Measurements from ENCODE around the gene ANKRD66. TPM values are rescaled to one million over a fixed set of nuclear protein-coding genes. Genes with fewer than 3 reads are reported as not detected.

ANKRD66 gene
- total and polyA plus RNA-seq, 9 donors = 0.31 to 2.3 (median 0.79) TPM

GRCh38 chr6:46788791-46789190, 42.1 kb downstream of the ANKRD66 start:
- H3K4me1 ChIP-seq (ENCODE audit: control insufficient read depth, insufficient read depth, low read length) = no peaks in the 10 kb centered on the region
- H3K9me3 ChIP-seq (replicated peaks; ENCODE audit: control insufficient read depth, low read depth, low read length) = no peaks in the 10 kb centered on the region
- no peak overlapping the region for H3K27ac ChIP-seq (ENCODE audit: low read length)
- DNase-seq = no peak
- WGBS (ENCODE audit: insufficient coverage) = 71% methylated on average over 1 of the region's 3 CpGs
- no peak overlapping the region for H3K4me3 ChIP-seq (ENCODE audit: low read length)
- H3K36me3 ChIP-seq (ENCODE audit: control insufficient read depth, insufficient read depth, low read length) = no peaks in the 10 kb centered on the region
- H3K27me3 ChIP-seq (ENCODE audit: control insufficient read depth, insufficient read depth, low read length) = no peaks in the 10 kb centered on the region

- H3K36me3 ChIP-seq (ENCODE audit: control insufficient read depth, insufficient read depth, low read length) = no peaks in the 10 kb centered on the region
- H3K27ac ChIP-seq (ENCODE audit: low read length) = no peak overlapping the region
- no peaks in the 10 kb centered on the region for H3K4me1 ChIP-seq (ENCODE audit: control insufficient read depth, insufficient read depth, low read length)
- DNase-seq = no peak
- no peak overlapping the region for H3K4me3 ChIP-seq (ENCODE audit: low read length)
- H3K9me3 ChIP-seq (replicated peaks; ENCODE audit: control insufficient read depth, low read depth, low read length) = no peaks in the 10 kb centered on the region
- no peaks in the 10 kb centered on the region for H3K27me3 ChIP-seq (ENCODE audit: control insufficient read depth, insufficient read depth, low read length)
- WGBS (ENCODE audit: insufficient coverage) = no CpG with 5 or more reads among the region's 4 CpGs
Measured at GRCh38 chr6:46789434-46790354, 43.0 kb downstream of the ANKRD66 start.

- no peak overlapping the region for H3K4me3 ChIP-seq (ENCODE audit: low read length)
- H3K9me3 ChIP-seq (replicated peaks; ENCODE audit: control insufficient read depth, low read depth, low read length) = no peaks in the 10 kb centered on the region
- no peak overlapping the region for H3K27ac ChIP-seq (ENCODE audit: low read length)
- no peak for DNase-seq
- H3K36me3 ChIP-seq (ENCODE audit: control insufficient read depth, insufficient read depth, low read length) = no peaks in the 10 kb centered on the region
- no peaks in the 10 kb centered on the region for H3K27me3 ChIP-seq (ENCODE audit: control insufficient read depth, insufficient read depth, low read length)
- no peaks in the 10 kb centered on the region for H3K4me1 ChIP-seq (ENCODE audit: control insufficient read depth, insufficient read depth, low read length)
Measured at GRCh38 chr6:46790355-46790874, 43.7 kb downstream of the ANKRD66 start.

- Histone ChIP-seq H3K36me3 (ENCODE audit: control insufficient read depth, insufficient read depth, low read length) (no peaks in the 10 kb centered on the region), H3K4me1 (ENCODE audit: control insufficient read depth, insufficient read depth, low read length) (no peaks in the 10 kb centered on the region), H3K9me3 (replicated peaks; ENCODE audit: control insufficient read depth, low read depth, low read length) (no peaks in the 10 kb centered on the region), H3K27ac (ENCODE audit: low read length) (no peak overlapping the region), H3K27me3 (ENCODE audit: control insufficient read depth, insufficient read depth, low read length) (no peaks in the 10 kb centered on the region), H3K4me3 (ENCODE audit: low read length) (no peak overlapping the region)
- DNase-seq = no peak
- WGBS (ENCODE audit: insufficient coverage) = no CpG with 5 or more reads among the region's 1 CpG
Measured at GRCh38 chr6:46792635-46793034, 45.9 kb downstream of the ANKRD66 start.

- no peaks in the 10 kb centered on the region for H3K27me3 ChIP-seq (ENCODE audit: control insufficient read depth, insufficient read depth, low read length)
- H3K27ac ChIP-seq (ENCODE audit: low read length) = no peak within 1 kb of the TSS
- H3K4me3 ChIP-seq (ENCODE audit: low read length) = no peak within 1 kb of the TSS
- H3K9me3 ChIP-seq (replicated peaks; ENCODE audit: control insufficient read depth, low read depth, low read length) = no peaks in the 10 kb centered on the region
- H3K36me3 ChIP-seq (ENCODE audit: control insufficient read depth, insufficient read depth, low read length) = no peaks in the 10 kb centered on the region
- no peak for DNase-seq
- WGBS (ENCODE audit: insufficient coverage) = 88% methylated on average over 4 of the region's 8 CpGs
- H3K4me1 ChIP-seq (ENCODE audit: control insufficient read depth, insufficient read depth, low read length) = no peaks in the 10 kb centered on the region
Measured at GRCh38 chr6:46793138-46793537, 46.4 kb downstream of the ANKRD66 start, which contains the start of gene MEP1A. MEP1A (plus strand) TSS chr6:46793389; CDS start chr6:46793399, 10 bp downstream.

- H3K27me3 ChIP-seq (ENCODE audit: control insufficient read depth, insufficient read depth, low read length) = no peaks in the 10 kb centered on the region
- H3K9me3 ChIP-seq (replicated peaks; ENCODE audit: control insufficient read depth, low read depth, low read length) = no peaks in the 10 kb centered on the region
- no peaks in the 10 kb centered on the region for H3K36me3 ChIP-seq (ENCODE audit: control insufficient read depth, insufficient read depth, low read length)
- WGBS (ENCODE audit: insufficient coverage) = no CpG with 5 or more reads among the region's 3 CpGs
- no peak for DNase-seq
- no peak overlapping the region for H3K4me3 ChIP-seq (ENCODE audit: low read length)
- H3K4me1 ChIP-seq (ENCODE audit: control insufficient read depth, insufficient read depth, low read length) = no peaks in the 10 kb centered on the region
- no peak overlapping the region for H3K27ac ChIP-seq (ENCODE audit: low read length)
Measured at GRCh38 chr6:46794068-46794467, 47.3 kb downstream of the ANKRD66 start.

- Histone ChIP-seq H3K4me1 (ENCODE audit: control insufficient read depth, insufficient read depth, low read length) (no peaks in the 10 kb centered on the region), H3K36me3 (ENCODE audit: control insufficient read depth, insufficient read depth, low read length) (no peaks in the 10 kb centered on the region), H3K27ac (ENCODE audit: low read length) (no peak overlapping the region), H3K9me3 (replicated peaks; ENCODE audit: control insufficient read depth, low read depth, low read length) (no peaks in the 10 kb centered on the region), H3K27me3 (ENCODE audit: control insufficient read depth, insufficient read depth, low read length) (no peaks in the 10 kb centered on the region), H3K4me3 (ENCODE audit: low read length) (no peak overlapping the region)
- DNase-seq = no peak
- WGBS (ENCODE audit: insufficient coverage) = 77% methylated on average over 3 of the region's 3 CpGs
Measured at GRCh38 chr6:46795816-46796215, 49.1 kb downstream of the ANKRD66 start.

DNA sequence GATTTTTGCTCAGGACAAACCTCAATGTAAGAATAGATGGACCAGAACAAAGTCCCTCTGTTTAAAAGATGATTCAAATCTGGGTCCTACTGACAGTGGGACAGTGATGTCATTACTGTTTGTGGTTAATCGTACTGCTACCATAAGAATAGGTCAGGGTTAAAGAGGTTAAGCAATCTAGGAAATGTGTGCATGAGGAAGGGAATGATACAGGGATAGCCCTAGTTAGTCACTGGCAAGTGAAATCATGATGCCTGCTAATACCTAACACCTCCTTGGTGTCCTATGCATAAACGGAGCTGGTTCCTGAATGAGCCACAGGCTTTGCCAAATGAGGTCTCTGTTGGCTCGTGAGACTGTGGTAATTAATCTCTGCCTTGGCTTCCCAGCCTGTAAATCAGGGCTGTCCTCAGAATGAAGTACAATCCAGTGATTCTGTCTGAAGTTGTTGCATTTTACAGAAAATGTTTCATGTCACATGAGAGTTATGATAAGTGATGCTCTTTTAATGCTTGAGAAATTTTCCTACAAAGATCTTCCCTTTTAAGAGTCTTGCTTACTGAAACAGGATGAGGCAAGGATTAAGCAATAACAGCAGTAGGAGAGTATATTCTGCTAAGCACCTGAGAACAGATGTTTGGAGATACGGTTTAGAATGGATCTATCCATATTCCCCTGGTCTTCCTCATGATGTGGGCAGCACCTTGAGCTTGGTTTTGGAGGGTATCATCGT, 50.3 kb downstream of the ANKRD66 start:
- WGBS (ENCODE audit: insufficient coverage) = 33% methylated on average over 3 of the region's 5 CpGs
- Histone ChIP-seq H3K4me1 (ENCODE audit: control insufficient read depth, insufficient read depth, low read length) (no peaks in the 10 kb centered on the region), H3K36me3 (ENCODE audit: control insufficient read depth, insufficient read depth, low read length) (no peaks in the 10 kb centered on the region), H3K27ac (ENCODE audit: low read length) (no peak overlapping the region), H3K9me3 (replicated peaks; ENCODE audit: control insufficient read depth, low read depth, low read length) (no peaks in the 10 kb centered on the region), H3K27me3 (ENCODE audit: control insufficient read depth, insufficient read depth, low read length) (no peaks in the 10 kb centered on the region), H3K4me3 (ENCODE audit: low read length) (no peak overlapping the region)
- DNase-seq = no peak

GRCh38 chr6:46799657-46800056, 52.9 kb downstream of the ANKRD66 start:
- H3K27ac ChIP-seq (ENCODE audit: low read length) = no peak overlapping the region
- no peaks in the 10 kb centered on the region for H3K36me3 ChIP-seq (ENCODE audit: control insufficient read depth, insufficient read depth, low read length)
- WGBS (ENCODE audit: insufficient coverage) = no CpG with 5 or more reads among the region's 1 CpG
- no peaks in the 10 kb centered on the region for H3K27me3 ChIP-seq (ENCODE audit: control insufficient read depth, insufficient read depth, low read length)
- H3K9me3 ChIP-seq (replicated peaks; ENCODE audit: control insufficient read depth, low read depth, low read length) = no peaks in the 10 kb centered on the region
- no peaks in the 10 kb centered on the region for H3K4me1 ChIP-seq (ENCODE audit: control insufficient read depth, insufficient read depth, low read length)
- no peak overlapping the region for H3K4me3 ChIP-seq (ENCODE audit: low read length)
- no peak for DNase-seq

GRCh38 chr6:46808806-46809205, 62.1 kb downstream of the ANKRD66 start:
- Histone ChIP-seq H3K27me3 (ENCODE audit: control insufficient read depth, insufficient read depth, low read length) (no peaks in the 10 kb centered on the region), H3K4me1 (ENCODE audit: control insufficient read depth, insufficient read depth, low read length) (no peaks in the 10 kb centered on the region), H3K4me3 (ENCODE audit: low read length) (no peak overlapping the region), H3K36me3 (ENCODE audit: control insufficient read depth, insufficient read depth, low read length) (no peaks in the 10 kb centered on the region), H3K9me3 (replicated peaks; ENCODE audit: control insufficient read depth, low read depth, low read length) (no peaks in the 10 kb centered on the region), H3K27ac (ENCODE audit: low read length) (no peak overlapping the region)
- no CpG with 5 or more reads among the region's 1 CpG for WGBS (ENCODE audit: insufficient coverage)
- no peak for DNase-seq
